ENCODE measurements around the gene GSTO2. TPM values are rescaled to one million over a fixed set of nuclear protein-coding genes. Genes with fewer than 3 reads are reported as not detected.

The GSTO2 gene
- total RNA-seq, 4 donors from 2014 or later = 0.30 to 1.7 (median 1.0) TPM

DNA sequence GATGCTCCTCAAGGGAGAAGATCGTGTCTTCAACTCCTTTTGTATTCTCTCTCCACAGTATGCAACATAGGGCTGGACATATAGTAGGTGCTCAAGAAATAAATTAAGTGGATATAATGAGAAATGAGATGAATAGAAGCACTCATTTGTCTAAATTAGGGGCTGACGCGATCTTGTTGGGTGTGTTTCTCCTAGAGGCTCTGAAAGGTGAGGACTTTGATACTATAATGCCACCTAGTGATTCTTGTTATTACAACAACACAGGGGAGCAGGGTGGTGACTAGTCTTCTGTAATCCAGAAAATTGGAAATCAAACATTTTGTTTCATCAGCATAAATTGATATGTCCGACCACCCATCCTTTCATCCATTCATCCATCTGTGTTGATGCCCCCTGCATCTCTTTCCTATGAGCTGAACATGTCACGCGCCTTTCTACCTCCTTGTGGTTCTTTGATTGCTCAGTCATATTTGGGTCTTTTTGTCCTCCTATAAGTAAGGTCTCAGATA, 81.2 kb downstream of the GSTO2 start:
- H3K36me3 ChIP-seq = no peaks in the 10 kb centered on the region
- no peak for DNase-seq (ENCODE audit: low spot score in 2 of 2)
- H3K9me3 ChIP-seq = no peaks in the 10 kb centered on the region
- H3K4me3 ChIP-seq = peak overlapping the region in 1 of 4 donors; percentile 19
- H3K4me1 ChIP-seq = peaks cover 0 to 32% (median 10%) of the 10 kb centered on the region in 4 donors
- TF ChIP-seq CTCF (IDR thresholded peaks at IDR 0.05) = peak; percentile 51 to 90 (median 65)
- no peak for TF ChIP-seq EP300 (IDR thresholded peaks at IDR 0.05)
- TF ChIP-seq POLR2A (IDR thresholded peaks at IDR 0.05) = no peak
- 19 to 23% methylated on average over 6 of the region's 6 CpGs for WGBS, 2 donors
- H3K27ac ChIP-seq = peak overlapping the region in 3 of 4 donors; percentile 41 to 75 (median 60)
- no peaks in the 10 kb centered on the region for H3K27me3 ChIP-seq

DNA sequence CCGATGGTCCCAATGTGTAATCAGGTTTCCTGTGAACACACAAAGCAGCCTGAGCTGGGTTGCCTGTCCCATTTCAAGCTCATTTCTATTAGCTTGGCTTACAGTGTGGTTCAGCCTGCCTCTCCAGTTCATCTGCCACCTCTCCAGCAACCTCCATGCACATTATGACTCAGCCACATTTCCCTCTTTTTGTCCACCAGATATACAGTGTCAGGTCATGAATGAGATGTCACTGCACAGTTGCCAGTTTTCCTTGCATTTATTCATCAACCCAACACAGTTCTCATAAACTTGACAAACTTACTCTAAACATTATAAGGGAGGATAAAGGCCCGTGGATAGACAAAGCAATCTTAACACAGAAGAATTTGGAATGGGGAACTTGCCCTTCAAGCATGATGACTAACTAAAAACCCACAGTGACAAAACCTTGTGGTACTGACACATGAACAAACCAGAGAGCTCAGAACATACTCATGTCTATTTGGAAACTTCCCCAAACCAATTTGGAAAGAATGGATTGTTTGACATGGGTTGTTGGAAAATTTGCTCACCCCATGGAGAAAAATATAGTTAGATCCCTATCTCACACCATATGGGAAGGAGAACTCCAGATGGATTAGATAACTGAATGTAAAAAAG, 82.2 kb downstream of the GSTO2 start:
- peak overlapping the region in 1 of 4 donors; percentile 38 for H3K27ac ChIP-seq
- no peak for DNase-seq (ENCODE audit: low spot score in 2 of 2)
- no peak overlapping the region for H3K4me3 ChIP-seq
- 58 to 60% methylated on average over 2 of the region's 2 CpGs for WGBS, 2 donors
- no peaks in the 10 kb centered on the region for H3K36me3 ChIP-seq
- peaks cover 0 to 32% (median 10%) of the 10 kb centered on the region in 4 donors for H3K4me1 ChIP-seq
- no peaks in the 10 kb centered on the region for H3K9me3 ChIP-seq
- peak in 1 of 2 donors; percentile 43 for TF ChIP-seq EP300 (IDR thresholded peaks at IDR 0.05)
- TF ChIP-seq CTCF (IDR thresholded peaks at IDR 0.05) = no peak
- TF ChIP-seq POLR2A (IDR thresholded peaks at IDR 0.05) = no peak
- H3K27me3 ChIP-seq = no peaks in the 10 kb centered on the region

- peak overlapping the region in 1 of 4 donors; percentile 38 for H3K27ac ChIP-seq
- H3K9me3 ChIP-seq = no peaks in the 10 kb centered on the region
- no peak for DNase-seq (ENCODE audit: low spot score in 2 of 2)
- WGBS, 2 donors = 92 to 96% methylated on average over 1 of the region's 1 CpG
- no peak overlapping the region for H3K4me3 ChIP-seq
- no peak for TF ChIP-seq POLR2A (IDR thresholded peaks at IDR 0.05)
- no peak for TF ChIP-seq EP300 (IDR thresholded peaks at IDR 0.05)
- no peak for TF ChIP-seq CTCF (IDR thresholded peaks at IDR 0.05)
- H3K27me3 ChIP-seq = no peaks in the 10 kb centered on the region
- H3K36me3 ChIP-seq = no peaks in the 10 kb centered on the region
- peaks cover 0 to 32% (median 10%) of the 10 kb centered on the region in 4 donors for H3K4me1 ChIP-seq
Measured at GRCh38 chr10:104351919-104352318, 82.9 kb downstream of the GSTO2 start.

- Histone ChIP-seq H3K9me3 (no peaks in the 10 kb centered on the region), H3K36me3 (no peaks in the 10 kb centered on the region), H3K4me3 (peak within 1 kb of the TSS; percentile 27 to 53 (median 36)), H3K27ac (peak within 1 kb of the TSS in 1 of 4 donors; percentile 65), H3K27me3 (no peaks in the 10 kb centered on the region), H3K4me1 (peaks cover 0 to 32% (median 10%) of the 10 kb centered on the region in 4 donors)
- TF ChIP-seq POLR2A (IDR thresholded peaks at IDR 0.05) (peak in 1 of 2 donors; percentile 33), CTCF (IDR thresholded peaks at IDR 0.05) (peak; percentile 77 to 89 (median 78)), EP300 (IDR thresholded peaks at IDR 0.05) (peak; percentile 67 to 69)
- WGBS, 2 donors = 2 to 3% methylated on average over 43 of the region's 43 CpGs
- DNase-seq (ENCODE audit: low spot score in 2 of 2) = peak; percentile 80 to 87
Measured at GRCh38 chr10:104353325-104354048, 84.5 kb downstream of the GSTO2 start, which contains the start of gene CFAP58. CFAP58 (plus strand) TSS chr10:104353833; CDS start chr10:104353898, 65 bp downstream.

Small RNA genes lying within 50 kb of the gene (small RNA-seq; reads per million reads assigned to genes)
- gene MIR4482 = 0.75 reads per million

Other genes starting within 250 kb of the GSTO2 start
- gene COL17A1, start 183.3 kb upstream of the GSTO2 start, total RNA-seq = under 1 TPM in 3 of 4 donors, not detected in 1; under 0.01 to 0.59 (median 0.22) TPM
- gene SFR1, start 147.0 kb upstream of the GSTO2 start, total RNA-seq = 10 to 100 TPM in 2 of 4 donors, 1 to 10 TPM in 2; 4.7 to 26.2 (median 8.4) TPM
- 1 to 10 TPM in 3 of 4 donors, under 1 TPM in 1; 0.30 to 4.3 (median 2.5) TPM for gene CFAP43, start 36.8 kb upstream of the GSTO2 start, total RNA-seq
- gene GSTO1, start 14.3 kb upstream of the GSTO2 start, total RNA-seq = 10 to 100 TPM; 51.6 to 84.6 (median 68.1) TPM
- gene ITPRIP, start 69.3 kb downstream of the GSTO2 start, total RNA-seq = 10 to 100 TPM; 22.6 to 58.2 (median 39.9) TPM
- gene CFAP58, start 84.6 kb downstream of the GSTO2 start, total RNA-seq = under 1 TPM in 2 of 4 donors, not detected in 2; 0.20 to 0.21 TPM